Activated CD4-positive, alpha-beta T cell treated with anti-CD3 and anti-CD28 coated beads for 48 hours (primary cell): ENCODE data around the gene GNAQ.
"Not testable (repeated sequence)": the region's sequence is repeated elsewhere in the genome, so short reads cannot be mapped to it uniquely, and the experiment has no call there.

Experiments used
- DNase-seq: peaks from one replicate; pipeline ENCODE4 v3.0.0-alpha.2; 2020

GNAQ gene

GRCh38 chr9:77721156-77721555 is 310.5 kb downstream of the GNAQ start:
- DNase-seq = not testable (repeated sequence)

- no peak for DNase-seq
These were observed 312.3 kb downstream of the GNAQ start for GRCh38 chr9:77719321-77719720.

GRCh38 chr9:77718298-77718640 is 313.3 kb downstream of the GNAQ start:
- DNase-seq = peak; percentile 33

- not testable (repeated sequence) for DNase-seq
These were observed 313.9 kb downstream of the GNAQ start for GRCh38 chr9:77717608-77718297.

GRCh38 chr9:77714077-77714549 is 317.5 kb downstream of the GNAQ start:
- no peak for DNase-seq

- no peak for DNase-seq
These were observed 319.0 kb downstream of the GNAQ start for GRCh38 chr9:77712533-77713130.

GRCh38 chr9:77710965-77711648 is 320.5 kb downstream of the GNAQ start:
- DNase-seq = no peak

- no peak for DNase-seq
These were observed 321.3 kb downstream of the GNAQ start for GRCh38 chr9:77710316-77710715.

- DNase-seq = no peak
These were observed 323.4 kb downstream of the GNAQ start for GRCh38 chr9:77708064-77708815.

GRCh38 chr9:77707383-77708063 is 324.1 kb downstream of the GNAQ start:
- DNase-seq = no peak

- DNase-seq = no peak
These were observed 326.0 kb downstream of the GNAQ start for GRCh38 chr9:77705636-77706035.

- DNase-seq = not testable (repeated sequence)
These were observed 328.9 kb downstream of the GNAQ start for GRCh38 chr9:77702521-77703390.

GRCh38 chr9:77697238-77697984 is 334.2 kb downstream of the GNAQ start:
- DNase-seq = no peak

GRCh38 chr9:77690723-77691122 is 340.9 kb downstream of the GNAQ start:
- not testable (repeated sequence) for DNase-seq

- not testable (repeated sequence) for DNase-seq
These were observed 341.5 kb downstream of the GNAQ start for GRCh38 chr9:77690119-77690518.

- not testable (repeated sequence) for DNase-seq
These were observed 343.9 kb downstream of the GNAQ start for GRCh38 chr9:77687737-77688136.

GRCh38 chr9:77680581-77680980 is 351.0 kb downstream of the GNAQ start:
- no peak for DNase-seq

GRCh38 chr9:77679661-77680368 is 351.8 kb downstream of the GNAQ start:
- no peak for DNase-seq

GRCh38 chr9:77679088-77679487 is 352.5 kb downstream of the GNAQ start:
- DNase-seq = no peak

GRCh38 chr9:77677957-77678535 is 353.6 kb downstream of the GNAQ start:
- no peak for DNase-seq
